ENCODE data around the gene MCU.

MCU gene

GRCh38 chr10:72796042-72796441, 104.1 kb downstream of the MCU start:
- Histone ChIP-seq H3K9me3 (ENCODE audit: insufficient read depth, low read depth, low read length) (no peaks in the 10 kb centered on the region), H3K27me3 (ENCODE audit: insufficient read depth, low read length) (no peaks in the 10 kb centered on the region), H3K4me1 (ENCODE audit: insufficient read depth, low read length) (peaks cover 32% of the 10 kb centered on the region), H3K36me3 (ENCODE audit: insufficient read depth, low read depth, low read length) (no peaks in the 10 kb centered on the region), H3K27ac (ENCODE audit: low read length) (no peak overlapping the region), H3K9ac (ENCODE audit: low read depth, low read length) (no peak overlapping the region), H3K4me3 (ENCODE audit: low read length) (no peak overlapping the region)

- H3K27me3 ChIP-seq (ENCODE audit: insufficient read depth, low read length): no peaks in the 10 kb centered on the region
- H3K9ac ChIP-seq (ENCODE audit: low read depth, low read length): no peak overlapping the region
- H3K4me3 ChIP-seq (ENCODE audit: low read length): no peak overlapping the region
- H3K27ac ChIP-seq (ENCODE audit: low read length): no peak overlapping the region
- H3K4me1 ChIP-seq (ENCODE audit: insufficient read depth, low read length): peaks cover 27% of the 10 kb centered on the region
- H3K36me3 ChIP-seq (ENCODE audit: insufficient read depth, low read depth, low read length): no peaks in the 10 kb centered on the region
- no peaks in the 10 kb centered on the region for H3K9me3 ChIP-seq (ENCODE audit: insufficient read depth, low read depth, low read length)
Measured at GRCh38 chr10:72796538-72796937, 104.6 kb downstream of the MCU start.

GRCh38 chr10:72800000-72800740, 108.2 kb downstream of the MCU start:
- Histone ChIP-seq H3K4me3 (ENCODE audit: low read length) (no peak overlapping the region), H3K27me3 (ENCODE audit: insufficient read depth, low read length) (no peaks in the 10 kb centered on the region), H3K9me3 (ENCODE audit: insufficient read depth, low read depth, low read length) (no peaks in the 10 kb centered on the region), H3K27ac (ENCODE audit: low read length) (no peak overlapping the region), H3K9ac (ENCODE audit: low read depth, low read length) (no peak overlapping the region), H3K4me1 (ENCODE audit: insufficient read depth, low read length) (peaks cover 6% of the 10 kb centered on the region), H3K36me3 (ENCODE audit: insufficient read depth, low read depth, low read length) (no peaks in the 10 kb centered on the region)

GRCh38 chr10:72800741-72801092, 108.8 kb downstream of the MCU start:
- no peaks in the 10 kb centered on the region for H3K36me3 ChIP-seq (ENCODE audit: insufficient read depth, low read depth, low read length)
- no peak overlapping the region for H3K27ac ChIP-seq (ENCODE audit: low read length)
- no peak overlapping the region for H3K4me3 ChIP-seq (ENCODE audit: low read length)
- H3K9ac ChIP-seq (ENCODE audit: low read depth, low read length): no peak overlapping the region
- H3K4me1 ChIP-seq (ENCODE audit: insufficient read depth, low read length): peaks cover 6% of the 10 kb centered on the region
- H3K27me3 ChIP-seq (ENCODE audit: insufficient read depth, low read length): no peaks in the 10 kb centered on the region
- H3K9me3 ChIP-seq (ENCODE audit: insufficient read depth, low read depth, low read length): no peaks in the 10 kb centered on the region

- Histone ChIP-seq H3K4me1 (ENCODE audit: insufficient read depth, low read length) (peaks cover 6% of the 10 kb centered on the region), H3K9ac (ENCODE audit: low read depth, low read length) (no peak overlapping the region), H3K27me3 (ENCODE audit: insufficient read depth, low read length) (no peaks in the 10 kb centered on the region), H3K9me3 (ENCODE audit: insufficient read depth, low read depth, low read length) (no peaks in the 10 kb centered on the region), H3K36me3 (ENCODE audit: insufficient read depth, low read depth, low read length) (no peaks in the 10 kb centered on the region), H3K4me3 (ENCODE audit: low read length) (no peak overlapping the region), H3K27ac (ENCODE audit: low read length) (no peak overlapping the region)
Measured at GRCh38 chr10:72801263-72801868, 109.4 kb downstream of the MCU start.

- Histone ChIP-seq H3K27ac (ENCODE audit: low read length) (no peak overlapping the region), H3K4me1 (ENCODE audit: insufficient read depth, low read length) (peaks cover 6% of the 10 kb centered on the region), H3K9ac (ENCODE audit: low read depth, low read length) (no peak overlapping the region), H3K9me3 (ENCODE audit: insufficient read depth, low read depth, low read length) (no peaks in the 10 kb centered on the region), H3K36me3 (ENCODE audit: insufficient read depth, low read depth, low read length) (no peaks in the 10 kb centered on the region), H3K4me3 (ENCODE audit: low read length) (no peak overlapping the region), H3K27me3 (ENCODE audit: insufficient read depth, low read length) (no peaks in the 10 kb centered on the region)
Measured at GRCh38 chr10:72802332-72802731, 110.4 kb downstream of the MCU start.

- Histone ChIP-seq H3K27ac (ENCODE audit: low read length) (no peak overlapping the region), H3K4me3 (ENCODE audit: low read length) (no peak overlapping the region), H3K36me3 (ENCODE audit: insufficient read depth, low read depth, low read length) (no peaks in the 10 kb centered on the region), H3K27me3 (ENCODE audit: insufficient read depth, low read length) (no peaks in the 10 kb centered on the region), H3K9ac (ENCODE audit: low read depth, low read length) (no peak overlapping the region), H3K9me3 (ENCODE audit: insufficient read depth, low read depth, low read length) (no peaks in the 10 kb centered on the region), H3K4me1 (ENCODE audit: insufficient read depth, low read length) (peaks cover 6% of the 10 kb centered on the region)
Measured at GRCh38 chr10:72802763-72803505, 111.0 kb downstream of the MCU start.

GRCh38 chr10:72808001-72808400, 116.1 kb downstream of the MCU start:
- peaks cover 17% of the 10 kb centered on the region; the same call in 1 of the 2 replicates for H3K4me1 ChIP-seq (ENCODE audit: insufficient read depth, low read length)
- H3K9me3 ChIP-seq (ENCODE audit: insufficient read depth, low read depth, low read length): no peaks in the 10 kb centered on the region
- no peaks in the 10 kb centered on the region for H3K27me3 ChIP-seq (ENCODE audit: insufficient read depth, low read length)
- H3K4me3 ChIP-seq (ENCODE audit: low read length): no peak overlapping the region
- H3K9ac ChIP-seq (ENCODE audit: low read depth, low read length): no peak overlapping the region
- no peaks in the 10 kb centered on the region for H3K36me3 ChIP-seq (ENCODE audit: insufficient read depth, low read depth, low read length)
- no peak overlapping the region for H3K27ac ChIP-seq (ENCODE audit: low read length)

- no peaks in the 10 kb centered on the region for H3K9me3 ChIP-seq (ENCODE audit: insufficient read depth, low read depth, low read length)
- no peak overlapping the region for H3K27ac ChIP-seq (ENCODE audit: low read length)
- no peaks in the 10 kb centered on the region for H3K27me3 ChIP-seq (ENCODE audit: insufficient read depth, low read length)
- no peaks in the 10 kb centered on the region for H3K36me3 ChIP-seq (ENCODE audit: insufficient read depth, low read depth, low read length)
- H3K4me1 ChIP-seq (ENCODE audit: insufficient read depth, low read length): peaks cover 17% of the 10 kb centered on the region; the same call in 1 of the 2 replicates
- H3K9ac ChIP-seq (ENCODE audit: low read depth, low read length): no peak overlapping the region
- no peak overlapping the region for H3K4me3 ChIP-seq (ENCODE audit: low read length)
Measured at GRCh38 chr10:72809006-72809405, 117.1 kb downstream of the MCU start.

- no peak overlapping the region for H3K9ac ChIP-seq (ENCODE audit: low read depth, low read length)
- no peaks in the 10 kb centered on the region for H3K27me3 ChIP-seq (ENCODE audit: insufficient read depth, low read length)
- H3K4me1 ChIP-seq (ENCODE audit: insufficient read depth, low read length): peaks cover 17% of the 10 kb centered on the region; the same call in 1 of the 2 replicates
- no peak overlapping the region for H3K27ac ChIP-seq (ENCODE audit: low read length)
- no peaks in the 10 kb centered on the region for H3K36me3 ChIP-seq (ENCODE audit: insufficient read depth, low read depth, low read length)
- no peak overlapping the region for H3K4me3 ChIP-seq (ENCODE audit: low read length)
- H3K9me3 ChIP-seq (ENCODE audit: insufficient read depth, low read depth, low read length): no peaks in the 10 kb centered on the region
Measured at GRCh38 chr10:72810976-72811375, 119.0 kb downstream of the MCU start.

GRCh38 chr10:72812415-72812752, 120.4 kb downstream of the MCU start:
- peaks cover 17% of the 10 kb centered on the region; the same call in 1 of the 2 replicates for H3K4me1 ChIP-seq (ENCODE audit: insufficient read depth, low read length)
- no peak overlapping the region for H3K4me3 ChIP-seq (ENCODE audit: low read length)
- H3K9ac ChIP-seq (ENCODE audit: low read depth, low read length): no peak overlapping the region
- no peaks in the 10 kb centered on the region for H3K9me3 ChIP-seq (ENCODE audit: insufficient read depth, low read depth, low read length)
- no peak overlapping the region for H3K27ac ChIP-seq (ENCODE audit: low read length)
- no peaks in the 10 kb centered on the region for H3K36me3 ChIP-seq (ENCODE audit: insufficient read depth, low read depth, low read length)
- H3K27me3 ChIP-seq (ENCODE audit: insufficient read depth, low read length): no peaks in the 10 kb centered on the region

Data from iPS-20b (cell line).